HFF-Myc (cell line): ENCODE measurements around the gene ROBO1.

Experiments
- DNase-seq: peaks from one replicate; pipeline ENCODE4 v3.0.0-alpha.2; 2011; ENCODE audit warnings: low read depth; ENCODE audit errors: extremely low read depth
- H3K4me3 ChIP-seq: replicated peaks from 2 replicates; pipeline ENCODE4 v1.5.1; 2011; ENCODE audit warnings: low read depth, mild to moderate bottlenecking, control low read depth, low read length
- CTCF ChIP-seq: IDR thresholded peaks from 2 replicates; pipeline ENCODE4 v1.5.1; 2012; ENCODE audit warnings: mild to moderate bottlenecking, low read depth, low read length, control low read depth; ENCODE audit errors: missing control alignments

The ROBO1 gene

GRCh38 chr3:79236496-79236895 is 531.3 kb downstream of the ROBO1 start:
- no peak for DNase-seq
- no peak overlapping the region for H3K4me3 ChIP-seq
- no peak for TF ChIP-seq CTCF

- no peak for TF ChIP-seq CTCF
- H3K4me3 ChIP-seq: no peak overlapping the region
- DNase-seq: no peak
Observed at GRCh38 chr3:79233431-79234060, 534.3 kb downstream of the ROBO1 start.

GRCh38 chr3:79230266-79230665 is 537.5 kb downstream of the ROBO1 start:
- DNase-seq: no peak
- no peak overlapping the region for H3K4me3 ChIP-seq
- no peak for TF ChIP-seq CTCF

GRCh38 chr3:79217096-79217495 is 550.7 kb downstream of the ROBO1 start:
- no peak overlapping the region for H3K4me3 ChIP-seq
- no peak for TF ChIP-seq CTCF
- DNase-seq: no peak

- DNase-seq: no peak
- H3K4me3 ChIP-seq: no peak overlapping the region
- no peak for TF ChIP-seq CTCF
Observed at GRCh38 chr3:79215286-79215685, 552.5 kb downstream of the ROBO1 start.

GRCh38 chr3:79211586-79212359 is 556.0 kb downstream of the ROBO1 start:
- H3K4me3 ChIP-seq: no peak overlapping the region
- no peak for TF ChIP-seq CTCF
- no peak for DNase-seq

GRCh38 chr3:79204351-79204750 is 563.4 kb downstream of the ROBO1 start:
- TF ChIP-seq CTCF: no peak
- no peak for DNase-seq
- H3K4me3 ChIP-seq: no peak overlapping the region
